Upper lobe of left lung (tissue), 6 donors: Measurements from ENCODE around the gene LCE3A. TPM values are rescaled to one million over a fixed set of nuclear protein-coding genes. Genes with fewer than 3 reads are reported as not detected.
A peak's percentile ranks its signal among the peaks of the same experiment; 100 is the strongest.
"Not testable (repeated sequence)": the region's sequence is repeated elsewhere in the genome, so short reads cannot be mapped to it uniquely, and the experiment has no call there.

Source experiments
- ATAC-seq, 2 donors: fragments of 200-7000 bp; cut with Tn5 transposase; one replicate each; pipeline ENCODE4 v1.9.1; 2022; ENCODE audit warnings: mild to moderate bottlenecking in 2 of 2, moderate library complexity in 2 of 2; ENCODE audit not compliant: low FRiP score in 2 of 2
- DNase-seq, 2 donors: peaks; one replicate each; pipeline ENCODE4 v3.0.0-alpha.2; 2019 to 2020
- H3K27ac ChIP-seq, 4 donors: fragments of 200-600 bp; sonication (generic); one replicate each; pipeline ENCODE4 v1.5.1; 2016 to 2019
- H3K27me3 ChIP-seq, 4 donors: fragments of 200-600 bp; sonication (generic); one replicate each; pipeline ENCODE4 v1.5.1; 2017 to 2019
- H3K36me3 ChIP-seq, 4 donors: fragments of 200-600 bp; sonication (generic); one replicate each; pipeline ENCODE4 v1.5.1; 2016 to 2019
- H3K4me1 ChIP-seq, 4 donors: fragments of 200-600 bp; sonication (generic); one replicate each; pipeline ENCODE4 v1.5.1; 2018 to 2019
- H3K4me3 ChIP-seq, 4 donors: fragments of 200-600 bp; sonication (generic); one replicate each; pipeline ENCODE4 v1.5.1; 2017 to 2019; ENCODE audit warnings: mild to moderate bottlenecking in 2 of 4, moderate library complexity in 1 of 4
- H3K9me3 ChIP-seq, 4 donors: fragments of 200-600 bp; sonication (generic); one replicate each; pipeline ENCODE4 v1.5.1; 2018 to 2019
- CTCF ChIP-seq, 6 experiments: fragments of 450-650 bp in 4 of 6; fragments of 200-600 bp in 2 of 6; sonication (generic) in 2 of 6; IDR thresholded peaks; one replicate each; pipeline ENCODE4 v1.5.1; 2016 to 2019; ENCODE audit warnings: antibody characterized with exemption in 6 of 6
- EP300 ChIP-seq, 4 donors: sonication (generic); formaldehyde crosslinking; IDR thresholded peaks; one replicate each; pipeline ENCODE4 v1.5.1; 2017; ENCODE audit warnings: antibody characterized with exemption in 4 of 4, control low read depth in 2 of 4
- POLR2A ChIP-seq, 4 donors: fragments of 450-650 bp; IDR thresholded peaks; one replicate each; pipeline ENCODE4 v1.5.1; 2016 to 2017; ENCODE audit warnings: antibody characterized with exemption in 4 of 4, mild to moderate bottlenecking in 2 of 4
- POLR2AphosphoS5 ChIP-seq, 2 donors: sonication (generic); formaldehyde crosslinking; IDR thresholded peaks; one replicate each; pipeline ENCODE4 v1.5.1; 2017; ENCODE audit warnings: antibody characterized with exemption in 2 of 2
- WGBS, 2 donors: methylation state at CpG; one replicate each; pipeline ENCODE4 v1.1.5; 2017 to 2018; 5-methylcytosine and 5-hydroxymethylcytosine counted together
- small RNA-seq, 4 donors: library from RNA; depleted of rRNA; stranded (forward); fragments of <200 nt; gene quantifications; one replicate each; pipeline ENCODE3, GENCODE V24; 2016
- total RNA-seq, 6 donors: library from RNA; depleted of rRNA in 4 of 6; stranded (reverse); fragments of >200 nt in 4 of 6; gene quantifications; one replicate each; pipeline versions ENCODE4 v1.1.0 to v1.2.1, GENCODE V29; 2016 to 2021
- donor health status: DM: no; HTN: no; CAD: no; lungs with moderate emphysema.
- donor health status: DM: no; HTN: yes; CAD: no; lungs with severe emphysema.

LCE3A gene
- total RNA-seq, 6 donors from 2014 or later, result not detected

DNA sequence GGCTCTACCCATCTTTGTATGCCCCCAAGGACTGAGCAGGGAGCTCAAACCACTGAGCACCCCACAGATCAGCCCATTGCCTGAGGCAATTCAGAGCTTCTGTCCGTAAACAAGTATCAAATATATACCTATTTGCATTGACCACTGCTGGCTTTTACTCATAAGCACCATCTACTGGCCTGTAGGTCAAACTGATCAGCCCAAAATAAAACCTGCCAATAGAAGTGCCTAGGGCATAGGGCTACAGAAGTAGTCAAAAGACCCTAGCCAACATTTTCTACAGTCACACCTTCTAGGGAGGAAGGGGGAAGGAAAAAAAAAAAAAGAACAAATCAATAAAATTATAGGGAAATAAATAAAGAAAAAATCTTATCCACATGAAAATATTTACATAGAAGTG is 37.3 kb downstream of the LCE3A start:
- ATAC-seq, result no peak

DNA sequence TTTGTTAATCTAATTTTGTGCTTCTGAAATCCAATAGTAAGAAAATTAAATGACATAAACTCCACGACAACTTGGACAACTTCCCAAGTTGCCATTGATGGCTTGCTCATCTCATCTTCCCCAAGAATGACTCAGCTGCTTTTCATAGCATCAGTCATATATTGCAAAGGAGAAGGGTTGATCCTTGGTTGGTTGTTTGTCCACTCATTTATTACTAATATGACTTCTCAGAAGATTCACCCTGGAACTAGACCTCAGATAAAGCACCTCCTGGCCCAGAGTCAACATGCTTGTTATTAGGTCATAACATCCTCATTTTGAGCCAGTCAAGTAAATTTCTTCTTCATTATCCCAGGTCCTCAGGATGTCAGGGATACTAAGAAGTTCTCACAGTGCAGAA is 40.3 kb downstream of the LCE3A start:
- WGBS, 2 donors, result 79 to 80% methylated on average over 1 of the region's 1 CpG
- no peak for DNase-seq
- H3K9me3 ChIP-seq, result no peaks in the 10 kb centered on the region
- H3K27me3 ChIP-seq, result no peaks in the 10 kb centered on the region
- no peak overlapping the region for H3K27ac ChIP-seq
- TF ChIP-seq POLR2A (IDR thresholded peaks at IDR 0.05) (no peak), EP300 (IDR thresholded peaks at IDR 0.05) (no peak), POLR2AphosphoS5 (IDR thresholded peaks at IDR 0.05) (no peak), CTCF (IDR thresholded peaks at IDR 0.05) (no peak)
- ATAC-seq, result no peak
- H3K4me3 ChIP-seq, result no peak overlapping the region
- no peaks in the 10 kb centered on the region for H3K4me1 ChIP-seq
- no peaks in the 10 kb centered on the region for H3K36me3 ChIP-seq

More for the DNA sequence above, 37.3 kb downstream of the LCE3A start:
- DNase-seq, result no peak
- Histone ChIP-seq H3K27ac (no peak overlapping the region), H3K4me3 (no peak overlapping the region), H3K4me1 (no peaks in the 10 kb centered on the region), H3K9me3 (no peaks in the 10 kb centered on the region), H3K36me3 (no peaks in the 10 kb centered on the region), H3K27me3 (no peaks in the 10 kb centered on the region)
- TF ChIP-seq POLR2AphosphoS5 (IDR thresholded peaks at IDR 0.05) (no peak), POLR2A (IDR thresholded peaks at IDR 0.05) (no peak), CTCF (IDR thresholded peaks at IDR 0.05) (no peak), EP300 (IDR thresholded peaks at IDR 0.05) (no peak)
- 20% methylated on average over 1 of the region's 1 CpG; no CpG with 5 or more reads in 1 of the 2 donors for WGBS, 2 donors

- TF ChIP-seq POLR2AphosphoS5 (IDR thresholded peaks at IDR 0.05), result no peak
- TF ChIP-seq POLR2A (IDR thresholded peaks at IDR 0.05), result no peak
- TF ChIP-seq CTCF (IDR thresholded peaks at IDR 0.05), result no peak
- TF ChIP-seq EP300 (IDR thresholded peaks at IDR 0.05), result no peak
- DNase-seq, result no peak
- WGBS, 2 donors, result 59 to 71% methylated on average over 4 of the region's 4 CpGs
- Histone ChIP-seq H3K27me3 (no peaks in the 10 kb centered on the region), H3K4me1 (no peaks in the 10 kb centered on the region), H3K27ac (no peak within 1 kb of the TSS), H3K36me3 (no peaks in the 10 kb centered on the region), H3K4me3 (no peak within 1 kb of the TSS), H3K9me3 (no peaks in the 10 kb centered on the region)
- ATAC-seq, result no peak
Observed at GRCh38 chr1:152580433-152580832, 42.5 kb downstream of the LCE3A start, which contains the start of gene LCE3D. Gene LCE3D, minus strand, starts transcription at chr1:152580516. Its CDS starts 580 bp downstream, at chr1:152579936.

GRCh38 chr1:152579526-152579925 is 43.4 kb downstream of the LCE3A start:
- 90% methylated on average over 9 of the region's 9 CpGs; no CpG with 5 or more reads in 1 of the 2 donors for WGBS, 2 donors
- H3K36me3 ChIP-seq, H3K4me3 ChIP-seq, H3K4me1 ChIP-seq, H3K27ac ChIP-seq, H3K9me3 ChIP-seq, H3K27me3 ChIP-seq, ATAC-seq: not testable (repeated sequence)
- DNase-seq, result peak in 1 of 2 donors; percentile 49

- no peaks in the 10 kb centered on the region for H3K4me1 ChIP-seq
- ATAC-seq (no peak), DNase-seq (no peak)
- no peak overlapping the region for H3K27ac ChIP-seq
- H3K4me3 ChIP-seq, result no peak overlapping the region
- 79 to 88% methylated on average over 2 of the region's 2 CpGs for WGBS, 2 donors
- H3K9me3 ChIP-seq, result no peaks in the 10 kb centered on the region
- no peaks in the 10 kb centered on the region for H3K27me3 ChIP-seq
- H3K36me3 ChIP-seq, result no peaks in the 10 kb centered on the region
- TF ChIP-seq POLR2A (IDR thresholded peaks at IDR 0.05), result no peak
- TF ChIP-seq CTCF (IDR thresholded peaks at IDR 0.05), result no peak
- TF ChIP-seq EP300 (IDR thresholded peaks at IDR 0.05), result no peak
- TF ChIP-seq POLR2AphosphoS5 (IDR thresholded peaks at IDR 0.05), result no peak
Observed at GRCh38 chr1:152577168-152577567, 45.7 kb downstream of the LCE3A start.

Small RNA genes within 50 kb of the gene (small RNA-seq; reads per million reads assigned to genes)
- 0 reads per million in 4 donors for gene LCE3A
- gene LCE3B, result 0 reads per million in 4 donors

Other genes with a start within 250 kb of the LCE3A start
- gene CRNN, start 208.8 kb downstream of the LCE3A start, total RNA-seq, result not detected
- gene LCE5A, start 112.3 kb downstream of the LCE3A start, total RNA-seq, result not detected
- gene CRCT1, start 108.6 kb downstream of the LCE3A start, total RNA-seq, result not detected
- gene LCE3E, start 56.3 kb downstream of the LCE3A start, total RNA-seq, result not detected
- gene LCE3D, start 42.6 kb downstream of the LCE3A start, total RNA-seq, result not detected
- gene LCE3C, start 22.9 kb downstream of the LCE3A start, total RNA-seq, result not detected
- gene LCE3B, start 9.3 kb downstream of the LCE3A start, total RNA-seq, result not detected
- gene LCE2D, start 40.3 kb upstream of the LCE3A start, total RNA-seq, result not detected
- gene LCE2C, start 52.2 kb upstream of the LCE3A start, total RNA-seq, result not detected
- gene LCE2B, start 63.0 kb upstream of the LCE3A start, total RNA-seq, result not detected
- not detected for gene LCE2A, start 75.2 kb upstream of the LCE3A start, total RNA-seq
- gene LCE4A, start 85.1 kb upstream of the LCE3A start, total RNA-seq, result not detected
- not detected for gene KPRP, start 134.9 kb upstream of the LCE3A start, total RNA-seq
- gene LCE1F, start 152.0 kb upstream of the LCE3A start, total RNA-seq, result not detected
- not detected for gene LCE1E, start 163.2 kb upstream of the LCE3A start, total RNA-seq
- gene LCE1D, start 173.6 kb upstream of the LCE3A start, total RNA-seq, result not detected
- not detected for gene LCE1C, start 183.5 kb upstream of the LCE3A start, total RNA-seq
- not detected for gene LCE1B, start 188.9 kb upstream of the LCE3A start, total RNA-seq
- not detected for gene LCE1A, start 204.4 kb upstream of the LCE3A start, total RNA-seq
- gene LCE6A, start 219.8 kb upstream of the LCE3A start, total RNA-seq, result not detected
- gene LCE7A, start 236.9 kb upstream of the LCE3A start, total RNA-seq, result not detected